K562 (cell line): ENCODE measurements around the gene KRTAP23-1. TPM values are rescaled to one million over a fixed set of nuclear protein-coding genes. Genes with fewer than 3 reads are reported as not detected.

Source experiments
- ATAC-seq: fragments of 200-7000 bp; cut with Tn5 transposase; 3 replicates; pipeline ENCODE4 v1.9.1; 2020; ENCODE audit warnings: moderate library complexity
- BruUV-seq: library from RNA; stranded (reverse); fragments of 400-500 nt; replicated peaks from 2 replicates; lab custom pipeline; 2021; lab: Mats Ljungman, UMichigan
- CTCF ChIA-PET: fragments of 300-600 bp; formaldehyde crosslinking; extraction: SDS; loops from one replicate; lab custom pipeline; 2021; ENCODE audit warnings: low intra/inter-chr PET ratio; lab: Yijun Ruan, JAX
- POLR2A ChIA-PET: fragments of 300-600, 350-650 bp; sonication (Branson Sonifier 250); formaldehyde crosslinking; extraction: SDS; loops from one replicate; lab custom pipeline; 2021; ENCODE audit warnings: antibody characterized with exemption, inconsistent platforms; lab: Yijun Ruan, JAX
- DNase-seq, 4 experiments: peaks; one replicate each; pipeline versions ENCODE4 v3.0.0 to v3.0.0-alpha.2; 2011 to 2018; ENCODE audit warnings: low spot score in 3 of 4, mixed read lengths in 3 of 4; ENCODE audit errors: extremely low read depth in 1 of 4
- FAIRE-seq: peaks from 2 replicates; lab custom pipeline; 2011; peaks lifted over from hg19 to GRCh38; lab: Jason Lieb, UNC
- H2AFZ ChIP-seq: 2 replicates; pipeline ENCODE4 v1.6.0; 2011; ENCODE audit warnings: low read depth, low read length, control low read depth, inconsistent platforms
- H3K27ac ChIP-seq: fragments of 200-600 bp; 3 replicates; pipeline ENCODE4 v1.8.0; 2011; ENCODE audit warnings: low read depth, mild to moderate bottlenecking, control low read depth, inconsistent platforms, low read length, moderate library complexity, mixed read lengths; ENCODE audit errors: extremely low read depth
- H3K27me3 ChIP-seq, 2 experiments: fragments of 300-600 bp in 1 of 2; 2 replicates in 1 of 2; 3 replicates in 1 of 2; pipeline versions ENCODE4 v1.6.0 to v1.8.0; 2011; ENCODE audit warnings: inconsistent platforms in 2 of 2, low read length in 2 of 2, mild to moderate bottlenecking in 1 of 2, mixed read lengths in 1 of 2, moderate library complexity in 1 of 2; ENCODE audit not compliant: control insufficient read depth in 2 of 2, insufficient read depth in 2 of 2
- H3K36me3 ChIP-seq: fragments of 300-600 bp; 3 replicates; pipeline ENCODE4 v1.8.0; 2011; ENCODE audit warnings: mild to moderate bottlenecking, low read length, inconsistent platforms; ENCODE audit not compliant: control insufficient read depth, insufficient read depth
- H3K4me1 ChIP-seq, 2 experiments: fragments of 200-600 bp in 1 of 2; replicated peaks in 1 of 2; 2 replicates in 1 of 2; 3 replicates in 1 of 2; pipeline versions ENCODE4 v1.5.1 to v1.8.0; 2011; ENCODE audit warnings: inconsistent platforms in 2 of 2, low read length in 2 of 2, mild to moderate bottlenecking in 1 of 2, mixed read lengths in 1 of 2, moderate library complexity in 1 of 2; ENCODE audit not compliant: control insufficient read depth in 2 of 2, insufficient read depth in 2 of 2
- H3K4me2 ChIP-seq: 2 replicates; pipeline ENCODE4 v1.6.1; 2011; ENCODE audit warnings: low read length, control low read depth, inconsistent platforms, mixed read lengths; ENCODE audit not compliant: insufficient read depth
- H3K4me3 ChIP-seq: fragments of 200-600 bp; sonication (generic), shearing (Covaris generic); 2 replicates; pipeline ENCODE4 v1.5.1; 2016; ENCODE audit warnings: control low read depth, inconsistent platforms
- H3K79me2 ChIP-seq: fragments of 200-600 bp; 3 replicates; pipeline ENCODE4 v1.8.0; 2011; ENCODE audit warnings: low read length, inconsistent platforms; ENCODE audit not compliant: control insufficient read depth, insufficient read depth
- H3K9ac ChIP-seq, 2 experiments: 2 replicates each; pipeline versions ENCODE4 v1.6.0 to v1.6.1; 2011; ENCODE audit warnings: low read depth in 2 of 2, low read length in 2 of 2, control low read depth in 1 of 2, inconsistent platforms in 1 of 2, mild to moderate bottlenecking in 1 of 2, mixed read lengths in 1 of 2; ENCODE audit not compliant: insufficient read depth in 1 of 2
- H3K9me1 ChIP-seq: one replicate; pipeline ENCODE4 v1.6.0; 2011; ENCODE audit warnings: inconsistent platforms, mild to moderate bottlenecking, low read length, moderate library complexity; ENCODE audit not compliant: control insufficient read depth, insufficient read depth
- H3K9me3 ChIP-seq: replicated peaks from 2 replicates; pipeline ENCODE4 v1.5.1; 2011; ENCODE audit warnings: low read depth, low read length, inconsistent platforms; ENCODE audit not compliant: control insufficient read depth, insufficient read depth
- H4K20me1 ChIP-seq: replicated peaks from 2 replicates; pipeline ENCODE4 v1.6.1; 2011; ENCODE audit warnings: low read length, inconsistent platforms, mixed read lengths; ENCODE audit not compliant: control insufficient read depth, insufficient read depth
- ATF1 ChIP-seq, 2 experiments: fragments of 450-650 bp in 1 of 2; IDR thresholded peaks; 2 replicates each; pipeline ENCODE4 v1.6.1; 2016; ENCODE audit warnings: missing compliant biosample characterization in 1 of 2, missing genetic modification characterization in 1 of 2
- CREB3 ChIP-seq: fragments of 450-650 bp; conservative IDR thresholded peaks from 2 replicates; pipeline ENCODE4 v1.6.1; 2016; ENCODE audit warnings: missing genetic modification characterization, low read depth, mild to moderate bottlenecking, missing compliant biosample characterization, moderate library complexity
- ESRRB ChIP-seq: fragments of 250-450 bp; sonication (Bioruptor Pico); IDR thresholded peaks from 2 replicates; pipeline ENCODE4 v1.5.0; 2020; ENCODE audit warnings: mild to moderate bottlenecking, moderate library complexity, borderline replicate concordance
- SAFB ChIP-seq: fragments of 200-400 bp; formaldehyde crosslinking; IDR thresholded peaks from 2 replicates; pipeline ENCODE4 v1.6.1; 2017; ENCODE audit warnings: low read depth, low read length, borderline replicate concordance
- TCF15 ChIP-seq: fragments of 250-450 bp; sonication (Bioruptor Pico); IDR thresholded peaks from 2 replicates; pipeline ENCODE4 v1.8.0; 2022; ENCODE audit warnings: moderate library complexity, mild to moderate bottlenecking, inconsistent platforms
- U2AF2 ChIP-seq: fragments of 200-400 bp; formaldehyde crosslinking; optimal IDR thresholded peaks from 2 replicates; pipeline ENCODE3; 2017; ENCODE audit warnings: low read depth, mild to moderate bottlenecking, low read length
- ZNF347 ChIP-seq: fragments of 450-650 bp; formaldehyde crosslinking; IDR thresholded peaks from 2 replicates; pipeline ENCODE4 v1.4.0; 2020; ENCODE audit warnings: low read depth, mild to moderate bottlenecking, moderate library complexity
- ZNF512 ChIP-seq: IDR thresholded peaks from 2 replicates; pipeline ENCODE4 v1.6.1; 2016; ENCODE audit warnings: missing genetic modification characterization, missing compliant biosample characterization
- ZNF551 ChIP-seq: fragments of 250-450 bp; sonication (Bioruptor Pico); IDR thresholded peaks from 2 replicates; pipeline ENCODE4 v1.5.0; 2021; ENCODE audit warnings: mild to moderate bottlenecking, moderate library complexity
- WGBS: fragments of 100-300 bp; shearing (Covaris generic); methylation state at CpG from one replicate; pipeline ENCODE4 v1.1.6; 2016; ENCODE audit warnings: low coverage, mixed read lengths; ENCODE audit not compliant: insufficient coverage; ENCODE audit errors: missing lambda C conversion rate; 5-methylcytosine and 5-hydroxymethylcytosine counted together
- in situ Hi-C: fragments of 300-500 bp; cut with MboI; formaldehyde crosslinking; loops from 4 replicates; pipeline ENCODE4 v1.15.0; 2018; ENCODE audit warnings: inconsistent platforms, mixed read lengths
- intact Hi-C: fragments of 100-400 bp; cut with micrococcal nuclease; formaldehyde crosslinking; loops from 2 replicates; pipeline ENCODE4 v1.14.2; 2022
- polyA plus RNA-seq, 8 experiments: library from polyadenylated mRNA; depleted of rRNA in 4 of 8; stranded (reverse) in 5 of 8; unstranded in 3 of 8; fragments of >200 nt; fragmentation: Nextera tagmentation in 2 of 8; fragmentation: Illumina TruSeq in 1 of 8; extraction: Ambion mirVana in 2 of 8; extraction: Trizol in 1 of 8; gene quantifications; 2 replicates each; pipeline versions ENCODE4 v1.2.1 to v1.2.3, GENCODE V29; 2011 to 2014; ENCODE audit warnings: inconsistent platforms in 1 of 8, missing spikeins in 1 of 8
- total RNA-seq, 7 experiments: library from RNA; depleted of rRNA in 6 of 7; stranded (reverse); fragments of >200 nt in 6 of 7; fragmentation: Illumina TruSeq in 2 of 7; extraction: Trizol in 2 of 7; gene quantifications; 2 replicates each; pipeline versions ENCODE4 v1.2.1 to v1.2.3, GENCODE V29; 2011 to 2021; ENCODE audit warnings: low replicate concordance in 1 of 7

The KRTAP23-1 gene
- total and polyA plus RNA-seq, 9 of the 15 experiments (the other 6 are each of a cell fraction or from before 2014, with no cell fraction given), result not detected

- 0% methylated on average over 1 of the region's 1 CpG for WGBS
- no peak overlapping the region for H3K4me2 ChIP-seq
- H3K27ac ChIP-seq, result no peak overlapping the region
- H4K20me1 ChIP-seq, result no peaks in the 10 kb centered on the region
- no peaks in the 10 kb centered on the region for H3K27me3 ChIP-seq
- H3K36me3 ChIP-seq, result no peaks in the 10 kb centered on the region
- intact Hi-C loops (no loop called here), in situ Hi-C loops (no loop called here)
- H2AFZ ChIP-seq, result no peak overlapping the region
- no TSS peak for BruUV-seq
- no peaks in the 10 kb centered on the region for H3K9me1 ChIP-seq
- CTCF ChIA-PET, result no interaction called here
- H3K4me3 ChIP-seq, result no peak overlapping the region
- H3K79me2 ChIP-seq, result no peaks in the 10 kb centered on the region
- FAIRE-seq, result no peak
- no peak overlapping the region for H3K9ac ChIP-seq
- POLR2A ChIA-PET, result no interaction called here
- no peak for DNase-seq
- no peak for ATAC-seq
- no peaks in the 10 kb centered on the region for H3K4me1 ChIP-seq
- no peaks in the 10 kb centered on the region; the same call in 1 of the 2 replicates for H3K9me3 ChIP-seq
- TF ChIP-seq SAFB (no peak), ZNF512 (tag) (peak; percentile 53; the same call in 1 of the 2 replicates)
Observed at GRCh38 chr21:30354308-30355005, 6.1 kb upstream of the KRTAP23-1 start.

GRCh38 chr21:30351534-30351933 is 3.1 kb upstream of the KRTAP23-1 start:
- in situ Hi-C loops, result no loop called here

More at GRCh38 chr21:30351534-30351933, 3.1 kb upstream of the KRTAP23-1 start:
- FAIRE-seq (no peak), DNase-seq (no peak), ATAC-seq (no peak)
- Histone ChIP-seq H3K9me3 (no peaks in the 10 kb centered on the region), H2AFZ (no peak overlapping the region), H3K4me1 (no peaks in the 10 kb centered on the region), H3K4me2 (no peak overlapping the region), H3K9me1 (no peaks in the 10 kb centered on the region), H3K36me3 (no peaks in the 10 kb centered on the region), H3K79me2 (no peaks in the 10 kb centered on the region), H4K20me1 (no peaks in the 10 kb centered on the region), H3K9ac (no peak overlapping the region), H3K4me3 (no peak overlapping the region), H3K27me3 (no peaks in the 10 kb centered on the region), H3K27ac (no peak overlapping the region)
- WGBS, result 9% methylated on average over 1 of the region's 1 CpG
- BruUV-seq, result no TSS peak
- no peak for TF ChIP-seq CREB3 (tag)
- TF ChIP-seq U2AF2, result no peak
- TF ChIP-seq TCF15 (CRISPR knock-in tag), result no peak
- TF ChIP-seq ZNF347, result no peak
- TF ChIP-seq ATF1 (CRISPR knock-in tag; IDR thresholded peaks at IDR 0.05), result no peak
- TF ChIP-seq ATF1 (tag; IDR thresholded peaks at IDR 0.05), result no peak
- TF ChIP-seq ZNF551 (CRISPR knock-in tag), result no peak
- TF ChIP-seq ESRRB (CRISPR knock-in tag), result no peak
- ChIA-PET CTCF (no interaction called here), POLR2A (interaction anchor here (0.8 kb wide), 1 partner anchor 611 kb away, joined by 3 read pairs; no protein-coding TSS in a partner anchor)
- intact Hi-C loops, result no loop called here
